Sciatic nerve (tissue), 2 donors: ENCODE measurements around the gene AKT3. TPM values are rescaled to one million over a fixed set of nuclear protein-coding genes. Genes with fewer than 3 reads are reported as not detected.
"Not testable (repeated sequence)": the region's sequence is repeated elsewhere in the genome, so short reads cannot be mapped to it uniquely, and the experiment has no call there.

Experiments used
- ATAC-seq: fragments of 200-7000 bp; cut with Tn5 transposase; one replicate; pipeline ENCODE4 v1.9.1; 2020; ENCODE audit warnings: mild to moderate bottlenecking, moderate library complexity
- DNase-seq: peaks from one replicate; pipeline ENCODE4 v3.0.0-alpha.2; 2020; ENCODE audit warnings: low spot score
- intact Hi-C: fragments of 100-400 bp; cut with DNase I; formaldehyde crosslinking; loops from one replicate; pipeline ENCODE4 v1.14.2; 2022
- total RNA-seq: library from RNA; stranded (reverse); fragmentation: NEBNext Ultra II Directional; extraction: Animal tissue kit (Norgen Biotek cat#: 25700); gene quantifications from one replicate; pipeline ENCODE4 v1.2.1, GENCODE V29; 2021
- donor health status: DM: no; HTN: no; CAD: no.
- donor health status: DM: no; HTN: no; CAD: no.

The AKT3 gene
- total RNA-seq, 1 donor from 2014 or later: 143 TPM

GRCh38 chr1:243792891-243793290, 57.2 kb downstream of the AKT3 start:
- intact Hi-C loops: no loop called here
- DNase-seq: no peak
- ATAC-seq: peak; percentile 53

DNA sequence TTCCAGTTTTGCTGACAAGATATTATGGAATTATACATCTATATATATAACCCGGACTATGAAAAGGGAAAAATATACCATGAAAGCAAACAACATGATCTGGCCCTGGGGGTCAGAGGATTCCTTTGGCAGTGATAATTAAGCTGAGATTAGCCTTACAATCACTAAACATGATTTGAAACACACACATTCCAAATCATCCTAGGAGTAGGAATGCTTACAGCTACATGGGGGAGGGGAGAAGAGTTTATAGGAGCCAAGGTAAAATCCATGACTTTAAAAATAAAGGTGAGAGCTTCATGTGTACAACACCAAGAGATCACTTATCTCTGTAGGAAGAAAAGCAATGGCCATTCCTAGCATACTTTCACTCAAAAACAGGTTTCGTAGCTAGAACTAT, 57.6 kb downstream of the AKT3 start:
- DNase-seq (no peak), ATAC-seq (no peak)
- intact Hi-C loops: no loop called here

DNA sequence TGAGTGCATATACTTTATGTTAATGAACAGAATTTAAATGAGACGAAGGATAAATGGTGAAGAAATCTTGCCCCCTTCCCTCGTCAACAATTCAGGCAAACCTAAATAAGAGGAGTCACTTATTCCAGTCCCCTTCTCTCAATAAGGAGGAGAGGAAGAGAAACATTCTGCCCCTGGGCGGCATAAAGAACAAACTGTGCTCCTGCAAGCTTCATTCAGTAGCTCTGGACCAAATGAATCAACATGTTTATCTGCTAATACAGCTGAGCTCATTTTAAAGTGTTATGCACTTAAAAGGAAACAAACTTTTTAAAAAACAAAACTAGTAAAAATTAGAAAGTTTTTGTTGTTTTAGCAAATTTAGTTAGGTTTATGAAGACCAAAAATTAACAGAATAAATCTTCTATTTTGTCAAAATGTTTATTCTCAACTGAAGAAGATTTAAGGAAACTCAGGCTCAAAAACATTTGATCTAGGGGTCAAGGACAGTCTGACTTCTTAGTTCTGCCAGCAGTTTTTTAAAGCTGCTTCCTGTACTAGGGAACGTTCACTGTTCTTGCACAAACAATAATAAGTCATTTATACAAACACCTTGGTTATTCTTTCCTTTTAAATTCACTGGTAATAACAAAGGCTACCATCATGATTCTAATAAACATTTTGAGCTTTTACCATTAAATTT, 58.3 kb downstream of the AKT3 start:
- DNase-seq (no peak), ATAC-seq (peak; percentile 90)
- intact Hi-C loops: no loop called here

- DNase-seq (no peak), ATAC-seq (no peak)
- intact Hi-C loops: no loop called here
These were observed 59.6 kb downstream of the AKT3 start for GRCh38 chr1:243790404-243790803.

DNA sequence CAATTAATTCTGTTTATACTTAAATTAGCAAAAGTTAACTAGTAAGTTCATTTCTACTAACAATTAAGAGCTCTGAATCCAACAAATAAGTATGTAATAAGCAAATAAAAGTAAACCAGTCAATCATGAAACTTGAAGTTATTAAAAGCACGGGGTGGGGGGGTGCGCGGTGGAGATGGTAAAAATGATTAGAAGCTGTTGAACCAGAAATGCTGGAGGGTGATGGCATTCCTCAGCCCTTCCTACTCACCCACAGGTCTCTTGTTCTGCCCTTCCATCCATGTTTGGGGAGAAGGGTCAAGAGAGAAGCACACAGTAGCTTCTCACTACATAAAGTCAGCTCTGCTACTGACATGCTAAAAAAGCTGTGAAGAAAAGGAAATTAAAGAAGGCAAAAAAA, 63.5 kb downstream of the AKT3 start:
- intact Hi-C loops: no loop called here
- ATAC-seq (no peak), DNase-seq (no peak)

DNA sequence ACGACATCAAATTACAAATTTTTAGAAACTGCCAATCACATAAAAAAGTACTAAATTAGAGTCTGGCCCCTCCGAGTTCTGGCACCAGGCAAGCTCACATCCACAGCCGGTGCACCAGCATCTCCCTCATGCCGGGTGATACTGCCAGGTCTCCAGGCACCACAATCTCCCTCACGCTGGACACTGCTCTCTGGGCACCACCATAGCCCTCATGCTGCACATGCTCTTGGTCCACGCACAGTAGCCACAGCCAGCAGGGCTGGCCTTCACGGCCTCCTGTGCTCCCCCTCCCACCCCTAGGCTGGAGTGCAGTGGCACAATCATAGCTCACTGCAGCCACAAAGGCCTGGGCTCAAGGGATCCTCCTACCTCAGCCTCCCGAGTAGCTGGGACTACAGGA, 65.5 kb downstream of the AKT3 start:
- no peak for DNase-seq
- intact Hi-C loops: no loop called here
- ATAC-seq: peak; percentile 22

DNA sequence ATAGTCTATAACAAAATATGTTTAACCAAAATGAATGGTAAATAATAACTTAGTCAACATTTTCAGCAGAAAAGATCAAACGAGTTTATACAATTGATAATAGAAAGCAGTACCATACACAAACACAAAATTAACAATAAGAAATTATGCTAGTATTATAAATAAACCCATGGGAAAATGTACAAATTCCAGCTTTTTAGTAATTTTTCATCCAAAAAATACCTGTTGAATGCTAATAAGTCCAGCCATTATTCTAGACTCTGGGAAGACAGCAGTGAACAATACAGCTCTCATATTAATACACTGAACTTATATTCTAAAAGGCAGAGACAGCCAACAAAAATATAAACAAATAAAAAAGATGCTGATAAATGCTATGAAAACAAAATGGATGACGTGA, 66.3 kb downstream of the AKT3 start:
- intact Hi-C loops: no loop called here
- ATAC-seq: no peak
- no peak for DNase-seq

DNA sequence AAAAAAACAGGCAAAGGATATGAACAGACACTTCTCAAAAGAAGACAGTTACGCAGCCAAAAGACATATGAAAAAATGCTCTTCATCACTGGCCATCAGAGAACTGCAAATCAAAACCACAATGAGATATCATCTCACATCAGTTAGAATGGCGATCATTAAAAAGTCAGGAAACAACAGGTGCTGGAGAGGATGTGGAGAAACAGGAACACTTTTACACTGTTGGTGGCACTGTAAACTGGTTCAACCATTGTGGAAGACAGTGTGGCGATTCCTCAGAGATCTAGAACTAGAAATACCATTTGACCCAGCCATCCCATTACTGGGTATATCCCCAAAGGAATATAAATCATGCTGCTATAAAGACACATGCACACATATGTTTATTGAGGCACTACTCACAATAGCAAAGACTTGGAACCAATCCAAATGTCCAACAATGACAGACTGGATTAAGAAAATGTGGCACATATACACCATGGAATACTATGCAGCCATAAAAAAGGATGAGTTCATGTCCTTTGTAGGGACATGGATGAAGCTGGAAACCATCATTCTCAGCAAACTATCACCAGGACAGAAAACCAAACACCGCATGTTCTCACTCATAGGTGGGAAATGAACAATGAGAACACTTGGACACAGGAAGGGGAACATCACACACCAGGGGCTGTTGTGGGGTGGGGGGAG, 77.5 kb downstream of the AKT3 start:
- intact Hi-C loops, DNase-seq, ATAC-seq: not testable (repeated sequence)

GRCh38 chr1:243770860-243771259, 79.2 kb downstream of the AKT3 start:
- ATAC-seq: no peak
- intact Hi-C loops: no loop called here
- DNase-seq: no peak

GRCh38 chr1:243765676-243766075, 84.4 kb downstream of the AKT3 start:
- no peak for ATAC-seq
- intact Hi-C loops: no loop called here
- no peak for DNase-seq

GRCh38 chr1:243763806-243764205, 86.2 kb downstream of the AKT3 start:
- intact Hi-C loops: no loop called here
- ATAC-seq: no peak
- DNase-seq: no peak

DNA sequence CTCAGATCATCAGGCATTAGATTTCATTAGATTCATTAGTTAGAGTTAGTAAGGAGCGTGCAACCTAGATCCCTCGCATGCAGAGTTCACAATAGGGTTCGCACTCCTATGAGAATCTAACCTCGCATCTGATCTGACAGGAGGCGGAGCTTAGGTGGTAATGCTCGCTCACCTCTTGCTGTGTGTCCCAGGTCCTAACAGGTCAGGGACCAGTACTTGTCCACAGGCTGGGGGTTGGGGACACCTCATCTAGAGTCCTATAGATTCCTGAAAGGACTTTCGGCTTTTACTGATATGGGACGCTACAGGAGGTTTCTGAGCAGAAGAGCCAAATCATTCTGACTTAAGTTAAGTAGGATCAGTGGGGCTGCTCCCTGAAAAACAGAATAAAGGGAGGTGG, 91.4 kb downstream of the AKT3 start:
- intact Hi-C loops: no loop called here
- no peak for ATAC-seq
- DNase-seq: no peak

DNA sequence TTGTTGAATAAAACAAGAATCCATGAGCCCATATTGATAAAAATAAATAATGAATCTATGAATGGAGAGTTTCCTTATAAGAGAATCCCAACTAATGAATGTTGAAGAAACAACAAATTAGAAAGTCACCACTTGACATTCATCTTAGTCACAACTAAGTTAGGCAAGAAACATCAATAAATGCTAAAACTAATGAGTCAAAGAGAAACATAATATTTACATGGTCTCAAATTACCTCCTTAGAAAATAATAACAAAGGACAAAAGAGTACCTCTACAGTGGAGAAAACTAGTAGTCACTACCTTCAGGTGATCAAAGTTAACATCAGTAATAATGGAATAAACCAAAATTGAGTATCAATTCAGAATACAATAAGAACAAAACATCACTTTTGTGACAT, 93.5 kb downstream of the AKT3 start:
- no peak for ATAC-seq
- DNase-seq: no peak
- intact Hi-C loops: no loop called here

GRCh38 chr1:243754348-243754747, 95.7 kb downstream of the AKT3 start:
- DNase-seq (no peak), ATAC-seq (no peak)
- intact Hi-C loops: no loop called here

GRCh38 chr1:243751506-243751905, 98.5 kb downstream of the AKT3 start:
- intact Hi-C loops: no loop called here
- no peak for DNase-seq
- no peak for ATAC-seq

- ATAC-seq (peak; percentile 90), DNase-seq (no peak)
- intact Hi-C loops: no loop called here
These were observed 101.2 kb downstream of the AKT3 start for GRCh38 chr1:243748706-243749283.

DNA sequence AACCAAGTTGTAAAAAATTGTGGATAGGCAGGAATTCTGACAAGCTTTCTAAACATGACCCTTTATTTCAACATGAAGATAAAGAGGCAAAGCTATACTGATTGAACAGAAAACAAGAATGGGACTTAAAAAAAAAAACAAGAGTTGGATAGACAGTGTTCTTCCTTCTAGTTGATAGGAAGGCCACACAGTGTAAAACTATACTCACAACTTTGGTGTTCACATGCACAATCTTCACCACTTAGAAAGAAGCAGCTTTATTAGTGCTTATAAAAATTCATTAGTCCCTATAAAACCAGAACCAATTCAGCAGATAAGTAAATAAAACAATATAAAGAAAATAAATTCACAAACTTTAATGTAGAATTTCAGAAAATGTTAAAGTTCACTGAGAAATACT, 101.8 kb downstream of the AKT3 start:
- no peak for ATAC-seq
- no peak for DNase-seq
- intact Hi-C loops: no loop called here

DNA sequence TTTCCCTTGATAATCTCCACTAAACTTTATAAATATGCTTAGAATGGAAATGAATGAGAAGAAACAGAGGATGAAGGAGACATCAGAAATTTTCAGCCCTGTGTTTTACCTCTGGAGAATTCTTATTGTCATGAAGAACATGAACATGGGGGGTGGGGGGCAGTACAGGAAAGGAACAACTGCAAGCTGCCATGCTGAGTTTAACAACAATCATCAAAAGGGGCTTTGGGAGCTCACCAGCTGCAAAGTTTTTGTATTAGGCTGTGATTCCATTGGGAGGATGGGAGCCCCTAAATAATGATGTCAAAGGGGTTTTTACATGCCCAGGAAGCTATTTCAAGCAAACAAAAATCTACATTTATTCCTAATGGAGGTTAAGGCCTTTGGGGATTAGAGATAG, 103.3 kb downstream of the AKT3 start:
- intact Hi-C loops: no loop called here
- ATAC-seq (no peak), DNase-seq (no peak)

- intact Hi-C loops: no loop called here
- ATAC-seq (no peak), DNase-seq (no peak)
These were observed 104.7 kb downstream of the AKT3 start for GRCh38 chr1:243745356-243745755.

DNA sequence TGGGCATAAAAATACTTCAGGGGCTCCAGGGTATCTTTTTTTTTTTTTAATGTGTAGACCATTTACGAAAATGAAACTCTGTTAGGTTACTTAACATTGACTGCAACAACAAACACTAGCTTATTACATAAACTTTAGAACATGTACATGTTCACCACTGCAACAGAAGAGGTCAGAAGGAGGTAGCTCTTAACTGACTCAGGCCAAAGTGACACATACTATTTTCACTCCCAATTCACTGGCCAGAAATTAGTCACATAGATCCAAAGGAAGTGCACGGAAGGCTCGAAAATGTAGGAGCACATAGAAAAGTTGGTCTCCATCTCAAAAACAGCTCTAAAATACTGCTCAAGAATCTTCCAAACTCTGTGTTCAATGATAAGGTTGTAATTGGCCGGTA, 107.2 kb downstream of the AKT3 start:
- ATAC-seq: no peak
- intact Hi-C loops: no loop called here

More for the DNA sequence above, 107.2 kb downstream of the AKT3 start:
- no peak for DNase-seq
